ENCODE results near the gene SNX6. TPM values are rescaled to one million over a fixed set of nuclear protein-coding genes. Genes with fewer than 3 reads are reported as not detected.

Gene SNX6
- total and polyA plus RNA-seq, 2 experiments from 2014 or later, result 110 to 157 TPM

- no peaks in the 10 kb centered on the region for H3K9me3 Mint-ChIP-seq
- Histone ChIP-seq H3F3A (replicated peaks; ENCODE audit: low read depth) (no peaks in the 10 kb centered on the region), H3K4me1 (ENCODE audit: insufficient read depth) (peaks cover under 1% of the 10 kb centered on the region; the same call in 1 of the 2 replicates), H3K27me3 (ENCODE audit: insufficient read depth) (no peaks in the 10 kb centered on the region), H3K27ac (ENCODE audit: low read depth) (no peak overlapping the region), H2AFZ (no peak overlapping the region), H3K36me3 (ENCODE audit: insufficient read depth) (peaks cover 11% of the 10 kb centered on the region; the same call in 1 of the 2 replicates), H4K20me1 (replicated peaks; ENCODE audit: insufficient read depth) (0 out of 2 replicates have a peak, but pooled peaks cover 4% of the 10 kb centered on the region), H3K9me2 (ENCODE audit: insufficient read depth) (no peaks in the 10 kb centered on the region), H3K4me3 (no peak overlapping the region), H3K4me2 (no peak overlapping the region), H3K79me2 (replicated peaks; ENCODE audit: insufficient read depth) (peaks cover 26% of the 10 kb centered on the region)
- peaks cover 27% of the 10 kb centered on the region; the same call in 2 of the 3 replicates for H3K36me3 Mint-ChIP-seq (ENCODE audit: low read depth)
- DNase-seq (ENCODE audit: low spot score) (no peak), ATAC-seq (no peak)
- H3K4me3 Mint-ChIP-seq, result no peak overlapping the region
- TF ChIP-seq NANOG (IDR thresholded peaks at IDR 0.05; ENCODE audit: borderline replicate concordance) (no peak), CTCF (conservative IDR thresholded peaks at IDR 0.05; ENCODE audit: low read depth in 2 of 2) (no peak)
- no peak overlapping the region for H3K27ac Mint-ChIP-seq
- H3K4me1 Mint-ChIP-seq, result peaks cover under 1% of the 10 kb centered on the region; the same call in 1 of the 3 replicates
- H3K27me3 Mint-ChIP-seq (ENCODE audit: insufficient read depth, low read depth, poor library complexity), result peaks cover 3% of the 10 kb centered on the region
Observed at GRCh38 chr14:34623506-34623905, 6.4 kb downstream of the SNX6 start.

- Histone ChIP-seq H2AFZ (no peak overlapping the region), H4K20me1 (replicated peaks; ENCODE audit: insufficient read depth) (peaks cover 4% of the 10 kb centered on the region; the same call in 1 of the 2 replicates), H3F3A (replicated peaks; ENCODE audit: low read depth) (no peaks in the 10 kb centered on the region), H3K27ac (ENCODE audit: low read depth) (no peak overlapping the region), H3K9me2 (ENCODE audit: insufficient read depth) (no peaks in the 10 kb centered on the region), H3K79me2 (replicated peaks; ENCODE audit: insufficient read depth) (peaks cover 10% of the 10 kb centered on the region), H3K36me3 (ENCODE audit: insufficient read depth) (peaks cover 11% of the 10 kb centered on the region), H3K4me1 (ENCODE audit: insufficient read depth) (no peaks in the 10 kb centered on the region; the same call in 1 of the 2 replicates), H3K27me3 (ENCODE audit: insufficient read depth) (no peaks in the 10 kb centered on the region), H3K4me3 (no peak overlapping the region), H3K4me2 (no peak overlapping the region)
- Mint-ChIP-seq H3K36me3 (ENCODE audit: low read depth) (peaks cover 22% of the 10 kb centered on the region; the same call in 1 of the 3 replicates), H3K27ac (no peak overlapping the region), H3K4me3 (no peak overlapping the region), H3K9me3 (no peaks in the 10 kb centered on the region), H3K4me1 (no peaks in the 10 kb centered on the region), H3K27me3 (ENCODE audit: insufficient read depth, low read depth, poor library complexity) (peaks cover 3% of the 10 kb centered on the region)
- no peak for DNase-seq (ENCODE audit: low spot score)
- no peak for ATAC-seq
- no peak for TF ChIP-seq ZNF462 (CRISPR knock-in tag; IDR thresholded peaks at IDR 0.05)
- TF ChIP-seq ZNF114 (CRISPR knock-in tag; IDR thresholded peaks at IDR 0.05), result no peak
- no peak for TF ChIP-seq EZH2phosphoT487 (IDR thresholded peaks at IDR 0.05; ENCODE audit: unreplicated experiment)
- no peak for TF ChIP-seq EZH2 (IDR thresholded peaks at IDR 0.05; ENCODE audit: low read depth, unreplicated experiment)
- no peak for TF ChIP-seq ZNF331 (CRISPR knock-in tag; IDR thresholded peaks at IDR 0.05; ENCODE audit: low read depth)
- TF ChIP-seq CREB1 (CRISPR knock-in tag; IDR thresholded peaks at IDR 0.05; ENCODE audit: low read depth), result no peak
- TF ChIP-seq STAT1 (IDR thresholded peaks at IDR 0.05; ENCODE audit: unreplicated experiment), result no peak
- TF ChIP-seq NANOG (IDR thresholded peaks at IDR 0.05; ENCODE audit: borderline replicate concordance), result no peak
- TF ChIP-seq REST (IDR thresholded peaks at IDR 0.05; ENCODE audit: unreplicated experiment), result no peak
- no peak for TF ChIP-seq POLR2AphosphoS5 (IDR thresholded peaks at IDR 0.05; ENCODE audit: low read depth)
Observed at GRCh38 chr14:34620839-34621238, 9.1 kb downstream of the SNX6 start.
